ENCODE measurements around the gene EPHA7.

GRCh38 chr6:93299622-93300021, 119.7 kb downstream of the EPHA7 start:
- TF ChIP-seq POLR2AphosphoS5 (IDR thresholded peaks at IDR 0.05; ENCODE audit: borderline replicate concordance, low read depth, low read length) (no peak), EZH2 (IDR thresholded peaks at IDR 0.05) (no peak)
